ENCODE measurements around the gene BBS12. TPM values are rescaled to one million over a fixed set of nuclear protein-coding genes. Genes with fewer than 3 reads are reported as not detected.

The BBS12 gene
- total RNA-seq, 1 donor: 1.3 TPM

DNA sequence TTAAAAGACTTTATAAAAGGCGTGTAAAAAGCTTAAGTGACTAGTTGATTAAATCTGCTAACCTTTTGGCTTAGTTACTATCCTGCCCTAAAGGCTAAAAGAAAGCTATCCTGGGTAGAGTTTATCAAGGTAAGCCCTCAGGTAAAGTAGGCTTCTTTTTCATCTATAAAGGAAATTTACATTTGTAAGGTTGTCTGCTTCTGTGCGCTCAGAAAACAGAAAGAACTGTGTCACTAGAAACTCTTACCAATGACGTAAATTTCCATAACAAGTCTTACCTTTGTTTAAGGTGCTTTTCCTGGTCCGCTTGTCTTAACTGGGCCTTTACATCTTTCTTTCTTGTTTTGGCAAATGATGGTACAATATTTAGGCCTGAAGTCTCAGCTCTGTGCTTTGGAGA lies 56.4 kb downstream of the BBS12 start:
- Histone ChIP-seq H3K4me3 (ENCODE audit: low read length) (no peak overlapping the region), H3K27me3 (ENCODE audit: insufficient read depth, low read length) (no peaks in the 10 kb centered on the region), H3K4me1 (ENCODE audit: insufficient read depth, low read length) (no peaks in the 10 kb centered on the region), H3K9me3 (ENCODE audit: low read depth, low read length) (no peaks in the 10 kb centered on the region)

- Histone ChIP-seq H3K4me3 (ENCODE audit: low read length) (no peak overlapping the region), H3K4me1 (ENCODE audit: insufficient read depth, low read length) (no peaks in the 10 kb centered on the region), H3K27me3 (ENCODE audit: insufficient read depth, low read length) (no peaks in the 10 kb centered on the region), H3K9me3 (ENCODE audit: low read depth, low read length) (no peaks in the 10 kb centered on the region)
Observed at GRCh38 chr4:122793811-122794210, 61.3 kb downstream of the BBS12 start.

Other genes starting within 250 kb of the BBS12 start
- not detected for gene IL21, start 111.6 kb upstream of the BBS12 start, total RNA-seq
- 0.31 TPM for gene FGF2, start 94.1 kb downstream of the BBS12 start, total RNA-seq
- gene NUDT6, start 189.9 kb downstream of the BBS12 start, total RNA-seq: 1.3 TPM

Measured in mononuclear cell (primary cell).